ENCODE data around the gene FNBP1.

Gene FNBP1

DNA sequence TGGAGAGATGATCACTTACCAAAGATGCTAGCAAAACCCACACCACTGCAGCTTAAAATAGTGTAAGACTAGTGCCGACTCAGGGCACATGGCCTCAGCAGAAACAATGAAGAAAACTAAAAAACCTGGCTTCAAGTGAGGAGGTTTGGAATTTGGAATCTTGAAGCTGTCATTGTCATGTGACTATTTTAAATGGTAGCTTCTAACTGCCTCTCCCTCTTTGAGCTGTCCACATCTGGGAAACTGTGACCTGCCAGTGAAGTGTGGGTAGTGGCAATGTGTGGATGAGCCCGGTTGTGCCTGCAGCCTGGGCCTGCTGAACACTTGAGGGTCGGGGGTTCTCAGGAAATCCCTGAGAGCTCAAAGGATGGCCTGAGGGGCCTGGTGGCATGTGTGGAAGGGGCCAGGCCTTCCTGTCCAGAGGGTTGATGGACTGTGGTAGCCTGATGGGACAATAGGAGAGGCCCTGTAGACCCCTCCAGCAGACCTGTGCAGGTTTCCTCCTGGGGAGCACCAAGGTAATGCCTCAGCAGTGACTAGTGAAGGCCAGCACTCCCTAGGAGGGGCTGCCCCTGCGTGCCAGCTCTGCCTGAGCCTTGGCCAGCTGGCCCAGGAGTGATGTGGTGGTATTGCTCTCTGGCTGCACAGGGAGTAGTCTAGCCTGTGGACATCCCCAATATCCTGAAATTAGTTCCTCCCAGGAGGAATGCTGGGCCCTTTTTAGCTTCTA lies 194.1 kb downstream of the FNBP1 start:
- no peak for TF ChIP-seq CTCF (IDR thresholded peaks at IDR 0.05; ENCODE audit: borderline replicate concordance, insufficient read depth, low read depth, low read length)
- H3K4me3 ChIP-seq (ENCODE audit: low read depth, low read length): no peak overlapping the region

GRCh38 chr9:129845373-129845772 lies 197.6 kb downstream of the FNBP1 start:
- no peak for TF ChIP-seq CTCF (IDR thresholded peaks at IDR 0.05; ENCODE audit: borderline replicate concordance, insufficient read depth, low read depth, low read length)
- no peak overlapping the region for H3K4me3 ChIP-seq (ENCODE audit: low read depth, low read length)

GRCh38 chr9:129841071-129841470 lies 201.9 kb downstream of the FNBP1 start:
- no peak for TF ChIP-seq CTCF (IDR thresholded peaks at IDR 0.05; ENCODE audit: borderline replicate concordance, insufficient read depth, low read depth, low read length)

DNA sequence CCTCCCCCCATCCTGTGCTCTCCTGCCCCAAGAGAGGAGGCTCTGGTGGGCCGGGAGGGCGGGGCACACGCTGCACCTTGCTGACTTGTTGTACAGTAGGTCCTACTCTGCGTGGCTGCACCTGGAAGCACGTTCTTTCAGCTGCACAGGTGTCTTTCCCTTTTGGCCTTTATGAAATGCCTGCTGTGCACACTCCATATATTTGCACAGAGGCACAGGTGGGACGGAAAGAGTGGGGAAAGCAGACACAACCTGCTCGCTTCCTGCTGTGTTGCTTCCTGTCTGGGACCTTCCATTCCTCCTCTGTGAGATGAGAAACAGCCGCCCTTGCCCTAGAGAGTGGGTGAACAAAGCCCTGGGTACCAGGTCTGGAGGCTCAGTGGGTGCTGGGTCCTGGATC lies 203.0 kb downstream of the FNBP1 start:
- TF ChIP-seq CTCF (IDR thresholded peaks at IDR 0.05; ENCODE audit: borderline replicate concordance, insufficient read depth, low read depth, low read length): no peak

More at GRCh38 chr9:129841071-129841470, 201.9 kb downstream of the FNBP1 start:
- no peak overlapping the region for H3K4me3 ChIP-seq (ENCODE audit: low read depth, low read length)

GRCh38 chr9:129839324-129840023 lies 203.5 kb downstream of the FNBP1 start:
- no peak for TF ChIP-seq CTCF (IDR thresholded peaks at IDR 0.05; ENCODE audit: borderline replicate concordance, insufficient read depth, low read depth, low read length)
- H3K4me3 ChIP-seq (ENCODE audit: low read depth, low read length): no peak overlapping the region

More for the DNA sequence above, 203.0 kb downstream of the FNBP1 start:
- H3K4me3 ChIP-seq (ENCODE audit: low read depth, low read length): no peak overlapping the region

DNA sequence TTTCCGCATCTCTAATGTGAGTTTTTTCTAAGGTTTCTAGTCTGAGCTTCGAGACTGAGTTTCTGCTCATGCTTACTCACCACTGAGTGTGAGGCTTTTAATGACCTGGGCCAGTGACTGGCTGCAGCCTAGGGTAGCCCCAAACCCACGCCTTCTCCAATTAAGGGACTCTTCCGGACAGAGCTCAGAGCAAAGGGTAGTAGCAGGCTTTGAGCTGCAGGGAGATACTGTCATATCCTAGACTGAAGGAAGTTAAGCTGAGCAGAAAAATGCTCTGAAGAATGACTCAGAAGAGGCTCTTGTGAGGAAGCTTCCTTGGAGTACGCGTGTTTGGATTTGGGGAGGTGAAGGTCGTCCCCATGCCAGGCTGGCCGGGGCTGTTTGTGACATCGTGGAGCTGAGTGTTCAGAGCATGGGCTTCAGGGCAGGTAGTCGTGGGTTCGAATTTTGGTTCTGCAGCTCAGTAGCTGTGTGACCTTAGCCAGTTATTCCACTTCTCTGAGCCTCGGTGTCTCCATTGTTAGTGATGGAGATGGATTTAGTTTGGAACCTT lies 204.2 kb downstream of the FNBP1 start:
- no peak for TF ChIP-seq CTCF (IDR thresholded peaks at IDR 0.05; ENCODE audit: borderline replicate concordance, insufficient read depth, low read depth, low read length)
- no peak overlapping the region for H3K4me3 ChIP-seq (ENCODE audit: low read depth, low read length)

All from GM12875 (cell line).